GM20000 (cell line): ENCODE results near the gene CALCR.

Source experiments
- DNase-seq: peaks from one replicate; pipeline ENCODE4 v3.0.0; 2012; ENCODE audit warnings: low spot score
- TF ChIP-seq, protein P1 (sequence below): IDR thresholded peaks from 2 replicates; pipeline ENCODE4 v1.5.1; 2012; ENCODE audit warnings: mild to moderate bottlenecking, control low read depth; ENCODE audit errors: extremely low read depth, missing control alignments

CALCR gene

DNA sequence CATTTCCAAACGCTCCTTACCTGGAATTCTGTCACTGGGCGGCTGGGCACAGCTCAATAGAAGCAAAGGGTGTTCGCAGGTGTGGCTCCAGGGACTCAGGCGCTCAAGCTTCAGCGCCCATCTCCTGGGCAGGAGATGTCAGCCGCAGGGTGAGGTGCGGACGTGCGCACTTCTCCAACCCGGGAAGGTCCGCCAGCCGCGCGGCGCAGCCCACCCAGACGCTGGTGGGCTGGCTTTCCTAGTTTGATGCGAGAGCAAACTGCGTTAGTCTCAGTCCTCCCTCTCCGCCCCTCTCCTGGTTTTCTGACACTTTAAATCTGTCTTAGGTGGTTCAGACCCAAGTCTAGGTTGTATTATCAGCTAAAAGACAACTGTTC, 267 bp downstream of the CALCR start:
- no peak for DNase-seq
- TF ChIP-seq, protein P1, sequence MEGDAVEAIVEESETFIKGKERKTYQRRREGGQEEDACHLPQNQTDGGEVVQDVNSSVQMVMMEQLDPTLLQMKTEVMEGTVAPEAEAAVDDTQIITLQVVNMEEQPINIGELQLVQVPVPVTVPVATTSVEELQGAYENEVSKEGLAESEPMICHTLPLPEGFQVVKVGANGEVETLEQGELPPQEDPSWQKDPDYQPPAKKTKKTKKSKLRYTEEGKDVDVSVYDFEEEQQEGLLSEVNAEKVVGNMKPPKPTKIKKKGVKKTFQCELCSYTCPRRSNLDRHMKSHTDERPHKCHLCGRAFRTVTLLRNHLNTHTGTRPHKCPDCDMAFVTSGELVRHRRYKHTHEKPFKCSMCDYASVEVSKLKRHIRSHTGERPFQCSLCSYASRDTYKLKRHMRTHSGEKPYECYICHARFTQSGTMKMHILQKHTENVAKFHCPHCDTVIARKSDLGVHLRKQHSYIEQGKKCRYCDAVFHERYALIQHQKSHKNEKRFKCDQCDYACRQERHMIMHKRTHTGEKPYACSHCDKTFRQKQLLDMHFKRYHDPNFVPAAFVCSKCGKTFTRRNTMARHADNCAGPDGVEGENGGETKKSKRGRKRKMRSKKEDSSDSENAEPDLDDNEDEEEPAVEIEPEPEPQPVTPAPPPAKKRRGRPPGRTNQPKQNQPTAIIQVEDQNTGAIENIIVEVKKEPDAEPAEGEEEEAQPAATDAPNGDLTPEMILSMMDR, result no peak

- no peak for DNase-seq
- TF ChIP-seq, protein P1, result no peak
These were observed 5.3 kb downstream of the CALCR start for GRCh38 chr7:93569189-93569588.

GRCh38 chr7:93566876-93567275, 7.6 kb downstream of the CALCR start:
- TF ChIP-seq, protein P1, result no peak
- DNase-seq, result no peak

DNA sequence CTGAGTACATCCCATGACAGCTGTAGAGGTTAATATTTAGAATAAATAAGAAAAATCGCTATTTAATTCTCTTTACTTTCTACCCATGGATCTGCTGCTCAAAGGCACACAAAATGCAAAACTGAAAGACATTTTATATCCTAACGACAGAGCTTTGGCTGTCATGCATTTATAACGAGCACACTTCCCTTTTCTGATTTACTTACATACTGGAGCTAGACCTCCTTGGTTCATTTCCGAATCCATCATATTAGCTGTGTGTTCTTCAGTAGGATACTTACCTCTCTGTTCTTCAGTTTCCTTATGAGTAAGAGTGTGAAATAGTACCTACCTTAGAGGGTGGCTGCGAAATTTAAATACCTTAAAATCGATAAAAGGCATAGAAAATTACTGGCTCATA, 10.9 kb downstream of the CALCR start:
- DNase-seq, result no peak
- TF ChIP-seq, protein P1, result no peak

GRCh38 chr7:93562936-93563335, 11.6 kb downstream of the CALCR start:
- TF ChIP-seq, protein P1, result no peak
- no peak for DNase-seq

DNA sequence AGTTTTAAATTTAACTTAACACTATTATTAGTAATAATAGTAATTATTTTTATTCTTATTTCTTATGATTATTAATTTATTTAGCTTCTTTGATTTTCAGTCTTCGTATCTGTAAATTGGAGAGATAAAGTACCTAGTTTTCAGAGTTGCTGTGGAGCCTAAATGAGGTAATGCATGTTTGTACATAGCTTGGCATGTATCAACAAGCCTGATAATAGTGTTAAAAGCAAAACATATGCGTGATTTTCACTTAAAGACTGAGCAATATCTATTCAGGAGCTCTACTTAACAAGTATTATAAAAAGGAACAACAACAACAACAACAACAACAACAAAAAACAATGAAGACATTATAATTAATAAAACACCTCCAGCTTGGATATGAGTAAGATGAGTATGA, 12.4 kb downstream of the CALCR start:
- DNase-seq, result no peak
- TF ChIP-seq, protein P1, result no peak

DNA sequence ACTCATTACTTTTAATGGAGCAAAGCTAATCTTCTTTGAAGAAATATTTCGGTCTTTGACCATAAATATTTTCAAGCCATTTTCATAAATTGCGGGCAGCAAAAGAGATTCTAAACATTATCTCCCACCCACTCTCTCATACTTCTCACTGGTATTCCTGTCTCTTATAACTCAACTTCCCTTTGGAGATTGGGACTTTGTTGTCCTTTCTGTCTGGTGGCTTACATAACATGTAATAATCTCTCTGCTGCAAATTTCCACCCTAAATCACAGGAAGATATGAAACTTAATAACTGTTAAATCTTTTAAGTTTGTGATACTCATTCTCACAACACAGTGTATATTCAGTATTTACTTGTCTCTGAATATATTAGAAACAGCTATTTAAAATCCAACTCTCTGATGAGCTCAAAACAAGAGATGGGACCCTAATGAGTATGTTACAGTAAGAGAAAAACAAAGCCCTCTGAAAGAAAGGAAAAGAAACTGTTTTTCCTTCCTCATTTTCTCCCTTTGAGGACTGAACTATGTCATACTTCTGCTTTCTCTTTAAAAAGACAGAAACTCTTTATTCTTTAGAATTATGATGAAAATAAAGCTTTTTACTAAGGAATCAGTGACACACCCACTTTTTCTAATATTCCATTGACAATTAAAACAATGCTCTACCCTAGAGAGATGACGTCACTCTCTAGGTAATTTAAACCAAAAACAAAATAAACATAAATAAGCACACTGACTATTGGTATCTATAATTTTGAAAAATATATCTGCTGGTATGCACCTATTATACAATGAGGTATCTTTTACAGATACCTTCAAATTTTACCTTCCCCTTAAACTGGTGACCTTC, 14.7 kb downstream of the CALCR start:
- TF ChIP-seq, protein P1, result no peak
- no peak for DNase-seq
